NT2/D1 (cell line): ENCODE results near the gene TMEM39A.

Source experiments
- YY1 ChIP-seq: IDR thresholded peaks from 2 replicates; pipeline ENCODE4 v1.6.1; 2011; ENCODE audit not compliant: insufficient read length, insufficient read depth
- ZNF274 ChIP-seq: IDR thresholded peaks from 2 replicates; pipeline ENCODE4 v1.6.1; 2011; ENCODE audit warnings: mild to moderate bottlenecking, low read depth, low read length

DNA sequence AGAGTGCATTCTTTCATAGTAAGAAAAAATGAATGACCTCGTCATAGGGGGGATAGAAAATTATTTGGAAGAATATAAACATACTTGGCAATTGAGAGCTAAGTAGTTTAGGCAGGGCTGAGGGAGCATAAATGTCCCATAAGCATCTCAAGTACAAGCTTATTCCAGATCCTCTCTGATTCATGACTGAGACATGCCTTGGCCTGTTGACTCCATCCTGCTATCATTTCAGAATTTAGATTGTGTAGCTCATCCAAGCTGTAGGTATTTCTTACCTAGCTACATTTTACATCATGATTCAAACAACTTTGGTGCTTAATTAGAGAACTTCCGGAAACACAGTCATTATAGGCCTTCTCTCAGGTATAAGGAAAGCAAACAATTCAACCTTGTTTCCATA lies 17.7 kb upstream of the TMEM39A start:
- no peak for TF ChIP-seq ZNF274
- no peak for TF ChIP-seq YY1
